GM23338 (cell line): Measurements from ENCODE around the gene TAF6L. TPM values are rescaled to one million over a fixed set of nuclear protein-coding genes. Genes with fewer than 3 reads are reported as not detected.

ENCODE experiments used
- ATAC-seq: fragments of 200-7000 bp; cut with Tn5 transposase; 3 replicates; pipeline ENCODE4 v1.9.1; 2020
- DNase-seq: peaks from one replicate; pipeline ENCODE4 v3.0.0-alpha.2; 2015; ENCODE audit warnings: low spot score
- H2AFZ ChIP-seq: fragments of 200-600 bp; sonication (generic); 2 replicates; pipeline ENCODE4 v1.8.0; 2016; ENCODE audit warnings: antibody characterized with exemption, mild to moderate bottlenecking, moderate library complexity
- H3F3A ChIP-seq: fragments of 200-600 bp; sonication (generic); replicated peaks from 2 replicates; pipeline ENCODE4 v1.8.0; 2017; ENCODE audit warnings: antibody characterized with exemption, mixed run types, low read depth
- H3K27ac ChIP-seq: fragments of 200-600 bp; sonication (generic); 2 replicates; pipeline ENCODE4 v1.6.1; 2016; ENCODE audit warnings: low read depth
- H3K27me3 ChIP-seq: fragments of 200-600 bp; sonication (generic); 2 replicates; pipeline ENCODE4 v1.8.0; 2016; ENCODE audit warnings: mild to moderate bottlenecking, mixed run types, moderate library complexity; ENCODE audit not compliant: insufficient read depth
- H3K36me3 ChIP-seq: fragments of 200-600 bp; sonication (generic); 2 replicates; pipeline ENCODE4 v1.8.0; 2016; ENCODE audit warnings: mild to moderate bottlenecking; ENCODE audit not compliant: insufficient read depth
- H3K4me1 ChIP-seq: fragments of 200-600 bp; sonication (generic); 2 replicates; pipeline ENCODE4 v1.8.0; 2016; ENCODE audit warnings: mild to moderate bottlenecking, moderate library complexity; ENCODE audit not compliant: insufficient read depth
- H3K4me2 ChIP-seq: fragments of 200-600 bp; sonication (generic); 2 replicates; pipeline ENCODE4 v1.7.1; 2017; ENCODE audit warnings: mixed run types
- H3K4me3 ChIP-seq: fragments of 200-600 bp; sonication (generic); 2 replicates; pipeline ENCODE4 v1.6.1; 2016; ENCODE audit warnings: mixed run types
- H3K79me2 ChIP-seq: fragments of 200-600 bp; sonication (generic); replicated peaks from 2 replicates; pipeline ENCODE4 v1.8.0; 2017; ENCODE audit warnings: mild to moderate bottlenecking; ENCODE audit not compliant: insufficient read depth
- H3K9me2 ChIP-seq: fragments of 200-600 bp; sonication (generic); 2 replicates; pipeline ENCODE4 v1.8.0; 2017; ENCODE audit not compliant: insufficient read depth
- H4K20me1 ChIP-seq: fragments of 200-600 bp; sonication (generic); replicated peaks from 2 replicates; pipeline ENCODE4 v1.8.0; 2017; ENCODE audit warnings: mild to moderate bottlenecking; ENCODE audit not compliant: insufficient read depth
- H3K27ac Mint-ChIP-seq: 2 replicates; pipeline ENCODE4 v1.8.0; 2020; ENCODE audit warnings: inconsistent platforms, mild to moderate bottlenecking, moderate library complexity, mixed read lengths
- H3K27me3 Mint-ChIP-seq: 3 replicates; pipeline ENCODE4 v1.8.0; 2022; ENCODE audit warnings: low read depth, mild to moderate bottlenecking, moderate library complexity, mixed read lengths, inconsistent platforms; ENCODE audit not compliant: insufficient read depth, poor library complexity
- H3K36me3 Mint-ChIP-seq: 3 replicates; pipeline ENCODE4 v1.8.0; 2021; ENCODE audit warnings: low read depth, mild to moderate bottlenecking, inconsistent platforms, moderate library complexity, mixed read lengths
- H3K4me1 Mint-ChIP-seq: 3 replicates; pipeline ENCODE4 v1.8.0; 2020; ENCODE audit warnings: mild to moderate bottlenecking, inconsistent platforms, mixed read lengths
- H3K4me3 Mint-ChIP-seq: 3 replicates; pipeline ENCODE4 v1.8.0; 2021; ENCODE audit warnings: moderate library complexity, mild to moderate bottlenecking, inconsistent platforms, mixed read lengths
- H3K9me3 Mint-ChIP-seq: 3 replicates; pipeline ENCODE4 v1.8.0; 2020; ENCODE audit warnings: moderate library complexity, mild to moderate bottlenecking, inconsistent platforms, mixed read lengths
- CREB1 ChIP-seq: fragments of 250-450 bp; sonication (Bioruptor Pico); IDR thresholded peaks from 2 replicates; pipeline ENCODE4 v1.5.0; 2020; ENCODE audit warnings: low read depth, mild to moderate bottlenecking, moderate library complexity
- CTCF ChIP-seq, 2 experiments: fragments of 200-600 bp in 1 of 2; sonication (generic) in 1 of 2; conservative IDR thresholded peaks; 2 replicates each; pipeline versions ENCODE4 v1.5.1 to v1.6.1; 2016 to 2017; ENCODE audit warnings: antibody characterized with exemption in 2 of 2, low read depth in 2 of 2, mild to moderate bottlenecking in 2 of 2, moderate library complexity in 1 of 2
- EZH2 ChIP-seq: fragments of 200-600 bp; sonication (generic); IDR thresholded peaks from one replicate; pipeline ENCODE4 v1.8.0; 2017; ENCODE audit warnings: antibody characterized with exemption, mild to moderate bottlenecking, low read depth; ENCODE audit not compliant: unreplicated experiment
- EZH2phosphoT487 ChIP-seq: fragments of 200-600 bp; sonication (generic); IDR thresholded peaks from one replicate; pipeline ENCODE4 v1.8.1; 2018; ENCODE audit warnings: antibody characterized with exemption; ENCODE audit not compliant: unreplicated experiment
- JUNB ChIP-seq: IDR thresholded peaks from one replicate; pipeline ENCODE4 v1.6.1; 2016; ENCODE audit warnings: antibody characterized with exemption; ENCODE audit not compliant: unreplicated experiment
- NANOG ChIP-seq: IDR thresholded peaks from 2 replicates; pipeline ENCODE4 v1.6.1; 2016; ENCODE audit warnings: antibody characterized with exemption, borderline replicate concordance
- POLR2AphosphoS5 ChIP-seq: IDR thresholded peaks from 2 replicates; pipeline ENCODE4 v1.6.1; 2016; ENCODE audit warnings: antibody characterized with exemption, low read depth
- REST ChIP-seq: IDR thresholded peaks from one replicate; pipeline ENCODE4 v1.6.1; 2018; ENCODE audit warnings: antibody characterized with exemption; ENCODE audit not compliant: unreplicated experiment
- STAT1 ChIP-seq: IDR thresholded peaks from one replicate; pipeline ENCODE4 v1.6.1; 2016; ENCODE audit warnings: antibody characterized with exemption; ENCODE audit not compliant: unreplicated experiment
- ZNF114 ChIP-seq: fragments of 250-450 bp; sonication (Bioruptor Pico); IDR thresholded peaks from 2 replicates; pipeline ENCODE4 v1.5.0; 2020; ENCODE audit warnings: mild to moderate bottlenecking, moderate library complexity
- ZNF331 ChIP-seq: fragments of 250-450 bp; sonication (Bioruptor Pico); IDR thresholded peaks from 2 replicates; pipeline ENCODE4 v1.5.0; 2020; ENCODE audit warnings: low read depth, mild to moderate bottlenecking, moderate library complexity
- polyA plus RNA-seq: library from polyadenylated mRNA; unstranded; fragments of >200 nt; fragmentation: Nextera tagmentation; extraction: Ambion mirVana; gene quantifications from 2 replicates; pipeline ENCODE4 v1.2.1, GENCODE V29; 2016
- total RNA-seq: library from RNA; depleted of rRNA; stranded (reverse); fragments of >200 nt; shearing (Covaris generic); gene quantifications from 2 replicates; pipeline ENCODE4 v1.2.3, GENCODE V29; 2014
- TF ChIP-seq, protein P1 (sequence below): fragments of 250-450 bp; sonication (Bioruptor Pico); IDR thresholded peaks from 2 replicates; pipeline ENCODE4 v1.5.0; 2020; ENCODE audit warnings: mild to moderate bottlenecking, moderate library complexity
- TF ChIP-seq, protein P2 (sequence below): IDR thresholded peaks from 2 replicates; pipeline ENCODE4 v1.6.1; 2016; ENCODE audit warnings: antibody characterized with exemption

TAF6L gene
- total and polyA plus RNA-seq, 2 experiments from 2014 or later: 21.8 to 30.6 TPM

GRCh38 chr11:62737196-62737595 lies 34.0 kb upstream of the TAF6L start:
- Histone ChIP-seq H3K9me2 (no peaks in the 10 kb centered on the region), H3F3A (peaks cover 13% of the 10 kb centered on the region; the same call in 1 of the 2 replicates), H3K4me2 (no peak overlapping the region), H3K4me3 (no peak overlapping the region), H3K79me2 (0 out of 2 replicates have a peak, but pooled peaks cover 7% of the 10 kb centered on the region), H2AFZ (no peak overlapping the region), H3K27me3 (no peaks in the 10 kb centered on the region), H3K27ac (peak overlapping the region; percentile 20; the same call in 1 of the 2 replicates), H3K36me3 (peaks cover 19% of the 10 kb centered on the region), H4K20me1 (peaks cover 6% of the 10 kb centered on the region), H3K4me1 (no peaks in the 10 kb centered on the region)
- Mint-ChIP-seq H3K27me3 (peaks cover 9% of the 10 kb centered on the region), H3K27ac (no peak overlapping the region), H3K36me3 (peaks cover 40% of the 10 kb centered on the region), H3K4me1 (no peaks in the 10 kb centered on the region), H3K4me3 (no peak overlapping the region), H3K9me3 (no peaks in the 10 kb centered on the region)
- ATAC-seq: no peak
- no peak for DNase-seq
- TF ChIP-seq CTCF (conservative IDR thresholded peaks at IDR 0.05; ENCODE audit: low read depth in 2 of 2) (no peak), EZH2 (no peak), CREB1 (CRISPR knock-in tag) (no peak), ZNF331 (CRISPR knock-in tag) (no peak), JUNB (no peak), ZNF114 (CRISPR knock-in tag) (no peak), POLR2AphosphoS5 (no peak), REST (no peak), EZH2phosphoT487 (no peak), STAT1 (no peak), NANOG (no peak)
- TF ChIP-seq, protein P1, sequence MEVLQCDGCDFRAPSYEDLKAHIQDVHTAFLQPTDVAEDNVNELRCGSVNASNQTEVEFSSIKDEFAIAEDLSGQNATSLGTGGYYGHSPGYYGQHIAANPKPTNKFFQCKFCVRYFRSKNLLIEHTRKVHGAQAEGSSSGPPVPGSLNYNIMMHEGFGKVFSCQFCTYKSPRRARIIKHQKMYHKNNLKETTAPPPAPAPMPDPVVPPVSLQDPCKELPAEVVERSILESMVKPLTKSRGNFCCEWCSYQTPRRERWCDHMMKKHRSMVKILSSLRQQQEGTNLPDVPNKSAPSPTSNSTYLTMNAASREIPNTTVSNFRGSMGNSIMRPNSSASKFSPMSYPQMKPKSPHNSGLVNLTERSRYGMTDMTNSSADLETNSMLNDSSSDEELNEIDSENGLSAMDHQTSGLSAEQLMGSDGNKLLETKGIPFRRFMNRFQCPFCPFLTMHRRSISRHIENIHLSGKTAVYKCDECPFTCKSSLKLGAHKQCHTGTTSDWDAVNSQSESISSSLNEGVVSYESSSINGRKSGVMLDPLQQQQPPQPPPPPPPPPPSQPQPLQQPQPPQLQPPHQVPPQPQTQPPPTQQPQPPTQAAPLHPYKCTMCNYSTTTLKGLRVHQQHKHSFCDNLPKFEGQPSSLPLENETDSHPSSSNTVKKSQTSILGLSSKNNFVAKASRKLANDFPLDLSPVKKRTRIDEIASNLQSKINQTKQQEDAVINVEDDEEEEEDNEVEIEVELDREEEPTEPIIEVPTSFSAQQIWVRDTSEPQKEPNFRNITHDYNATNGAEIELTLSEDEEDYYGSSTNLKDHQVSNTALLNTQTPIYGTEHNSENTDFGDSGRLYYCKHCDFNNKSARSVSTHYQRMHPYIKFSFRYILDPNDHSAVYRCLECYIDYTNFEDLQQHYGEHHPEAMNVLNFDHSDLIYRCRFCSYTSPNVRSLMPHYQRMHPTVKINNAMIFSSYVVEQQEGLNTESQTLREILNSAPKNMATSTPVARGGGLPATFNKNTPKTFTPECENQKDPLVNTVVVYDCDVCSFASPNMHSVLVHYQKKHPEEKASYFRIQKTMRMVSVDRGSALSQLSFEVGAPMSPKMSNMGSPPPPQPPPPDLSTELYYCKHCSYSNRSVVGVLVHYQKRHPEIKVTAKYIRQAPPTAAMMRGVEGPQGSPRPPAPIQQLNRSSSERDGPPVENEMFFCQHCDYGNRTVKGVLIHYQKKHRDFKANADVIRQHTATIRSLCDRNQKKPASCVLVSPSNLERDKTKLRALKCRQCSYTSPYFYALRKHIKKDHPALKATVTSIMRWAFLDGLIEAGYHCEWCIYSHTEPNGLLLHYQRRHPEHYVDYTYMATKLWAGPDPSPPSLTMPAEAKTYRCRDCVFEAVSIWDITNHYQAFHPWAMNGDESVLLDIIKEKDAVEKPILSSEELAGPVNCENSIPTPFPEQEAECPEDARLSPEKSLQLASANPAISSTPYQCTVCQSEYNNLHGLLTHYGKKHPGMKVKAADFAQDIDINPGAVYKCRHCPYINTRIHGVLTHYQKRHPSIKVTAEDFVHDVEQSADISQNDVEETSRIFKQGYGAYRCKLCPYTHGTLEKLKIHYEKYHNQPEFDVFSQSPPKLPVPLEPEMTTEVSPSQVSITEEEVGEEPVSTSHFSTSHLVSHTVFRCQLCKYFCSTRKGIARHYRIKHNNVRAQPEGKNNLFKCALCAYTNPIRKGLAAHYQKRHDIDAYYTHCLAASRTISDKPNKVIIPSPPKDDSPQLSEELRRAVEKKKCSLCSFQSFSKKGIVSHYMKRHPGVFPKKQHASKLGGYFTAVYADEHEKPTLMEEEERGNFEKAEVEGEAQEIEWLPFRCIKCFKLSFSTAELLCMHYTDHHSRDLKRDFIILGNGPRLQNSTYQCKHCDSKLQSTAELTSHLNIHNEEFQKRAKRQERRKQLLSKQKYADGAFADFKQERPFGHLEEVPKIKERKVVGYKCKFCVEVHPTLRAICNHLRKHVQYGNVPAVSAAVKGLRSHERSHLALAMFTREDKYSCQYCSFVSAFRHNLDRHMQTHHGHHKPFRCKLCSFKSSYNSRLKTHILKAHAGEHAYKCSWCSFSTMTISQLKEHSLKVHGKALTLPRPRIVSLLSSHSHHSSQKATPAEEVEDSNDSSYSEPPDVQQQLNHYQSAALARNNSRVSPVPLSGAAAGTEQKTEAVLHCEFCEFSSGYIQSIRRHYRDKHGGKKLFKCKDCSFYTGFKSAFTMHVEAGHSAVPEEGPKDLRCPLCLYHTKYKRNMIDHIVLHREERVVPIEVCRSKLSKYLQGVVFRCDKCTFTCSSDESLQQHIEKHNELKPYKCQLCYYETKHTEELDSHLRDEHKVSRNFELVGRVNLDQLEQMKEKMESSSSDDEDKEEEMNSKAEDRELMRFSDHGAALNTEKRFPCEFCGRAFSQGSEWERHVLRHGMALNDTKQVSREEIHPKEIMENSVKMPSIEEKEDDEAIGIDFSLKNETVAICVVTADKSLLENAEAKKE (CRISPR knock-in tag): no peak
- TF ChIP-seq, protein P2, sequence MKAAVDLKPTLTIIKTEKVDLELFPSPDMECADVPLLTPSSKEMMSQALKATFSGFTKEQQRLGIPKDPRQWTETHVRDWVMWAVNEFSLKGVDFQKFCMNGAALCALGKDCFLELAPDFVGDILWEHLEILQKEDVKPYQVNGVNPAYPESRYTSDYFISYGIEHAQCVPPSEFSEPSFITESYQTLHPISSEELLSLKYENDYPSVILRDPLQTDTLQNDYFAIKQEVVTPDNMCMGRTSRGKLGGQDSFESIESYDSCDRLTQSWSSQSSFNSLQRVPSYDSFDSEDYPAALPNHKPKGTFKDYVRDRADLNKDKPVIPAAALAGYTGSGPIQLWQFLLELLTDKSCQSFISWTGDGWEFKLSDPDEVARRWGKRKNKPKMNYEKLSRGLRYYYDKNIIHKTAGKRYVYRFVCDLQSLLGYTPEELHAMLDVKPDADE: no peak
